HepG2 (cell line): ENCODE data around the gene APOL2. TPM values are rescaled to one million over a fixed set of nuclear protein-coding genes. Genes with fewer than 3 reads are reported as not detected.

Experiments used
- BRD4 ChIP-seq: sonication (generic); formaldehyde crosslinking; IDR thresholded peaks from 2 replicates; pipeline ENCODE4 v1.4.0; 2020; ENCODE audit warnings: missing genetic modification reagents
- DR1 ChIP-seq: sonication (generic); formaldehyde crosslinking; IDR thresholded peaks from 2 replicates; pipeline ENCODE4 v1.8.0; 2021; ENCODE audit warnings: mild to moderate bottlenecking, missing genetic modification reagents, inconsistent platforms
- FOXO1 ChIP-seq: sonication (generic); formaldehyde crosslinking; IDR thresholded peaks from 2 replicates; pipeline ENCODE4 v1.4.0; 2020; ENCODE audit warnings: missing genetic modification reagents
- FOXP1 ChIP-seq, 2 experiments: fragments of 450-650 bp in 1 of 2; IDR thresholded peaks; 2 replicates each; pipeline ENCODE4 v1.6.1; 2017 to 2018; ENCODE audit warnings: antibody characterized with exemption in 1 of 2
- HIC2 ChIP-seq: sonication (generic); formaldehyde crosslinking; IDR thresholded peaks from 2 replicates; pipeline ENCODE4 v1.9.0; 2022; ENCODE audit warnings: low read depth, missing genetic modification reagents
- MLXIP ChIP-seq: sonication (generic); formaldehyde crosslinking; IDR thresholded peaks from 2 replicates; pipeline ENCODE4 v1.9.0; 2021; ENCODE audit warnings: missing genetic modification reagents, borderline replicate concordance
- POLR2G ChIP-seq: fragments of 200-400 bp; formaldehyde crosslinking; IDR thresholded peaks from 2 replicates; pipeline ENCODE4 v1.6.1; 2018; ENCODE audit warnings: mild to moderate bottlenecking, low read depth, low read length, moderate library complexity
- RERE ChIP-seq: IDR thresholded peaks from 2 replicates; pipeline ENCODE4 v1.6.1; 2016; ENCODE audit warnings: low read depth, missing genetic modification reagents, missing compliant biosample characterization
- SIX1 ChIP-seq: sonication (generic); formaldehyde crosslinking; IDR thresholded peaks from 2 replicates; pipeline ENCODE4 v1.4.0; 2020; ENCODE audit warnings: missing genetic modification reagents, borderline replicate concordance
- TBP ChIP-seq: sonication (generic); formaldehyde crosslinking; IDR thresholded peaks from 2 replicates; pipeline ENCODE4 v1.5.0; 2020; ENCODE audit warnings: missing genetic modification reagents
- ZC3H13 ChIP-seq: sonication (generic); formaldehyde crosslinking; IDR thresholded peaks from 2 replicates; pipeline ENCODE4 v1.8.1; 2023; ENCODE audit warnings: mild to moderate bottlenecking, missing genetic modification reagents, moderate library complexity
- ZNF230 ChIP-seq: sonication (generic); formaldehyde crosslinking; IDR thresholded peaks from 2 replicates; pipeline ENCODE4 v1.4.0; 2020; ENCODE audit warnings: mild to moderate bottlenecking, missing genetic modification reagents
- ZNF256 ChIP-seq: sonication (generic); formaldehyde crosslinking; conservative IDR thresholded peaks from 2 replicates; pipeline ENCODE4 v1.4.0; 2020; ENCODE audit warnings: missing genetic modification reagents
- ZNF280D ChIP-seq: sonication (generic); formaldehyde crosslinking; IDR thresholded peaks from 2 replicates; pipeline ENCODE4 v1.5.1; 2020; ENCODE audit warnings: mild to moderate bottlenecking, missing genetic modification reagents
- ZNF343 ChIP-seq: sonication (generic); formaldehyde crosslinking; IDR thresholded peaks from 2 replicates; pipeline ENCODE4 v1.4.0; 2020; ENCODE audit warnings: mild to moderate bottlenecking, missing genetic modification reagents
- ZNF780A ChIP-seq: sonication (generic); formaldehyde crosslinking; IDR thresholded peaks from 2 replicates; pipeline ENCODE4 v1.8.0; 2022; ENCODE audit warnings: mild to moderate bottlenecking, missing genetic modification reagents, moderate library complexity
- polyA plus RNA-seq, 8 experiments: library from polyadenylated mRNA; depleted of rRNA in 3 of 8; stranded (reverse) in 7 of 8; unstranded in 1 of 8; fragments of >200 nt; fragmentation: Illumina TruSeq in 4 of 8; extraction: Trizol in 4 of 8; gene quantifications; 2 replicates each; pipeline versions ENCODE4 v1.2.1 to v1.2.3, GENCODE V29; 2011 to 2016; ENCODE audit warnings: low read depth in 4 of 8, missing spikeins in 1 of 8, mixed read lengths in 1 of 8; ENCODE audit not compliant: insufficient read depth in 1 of 8
- total RNA-seq, 5 experiments: library from RNA; depleted of rRNA; stranded (reverse); fragments of >200 nt; fragmentation: Illumina TruSeq; extraction: Trizol; gene quantifications; 2 replicates each; pipeline ENCODE4 v1.2.3, GENCODE V29; 2016; ENCODE audit warnings: low read depth in 1 of 5

Gene APOL2
- total and polyA plus RNA-seq, 2 of the 13 experiments (the other 11 are each of a cell fraction or from before 2014, with no cell fraction given), result 28.7 to 51.2 TPM

GRCh38 chr22:36232715-36233401 is 6.5 kb downstream of the APOL2 start (continued):
- TF ChIP-seq RERE (CRISPR knock-in tag) (no peak), ZNF343 (no peak), ZNF780A (CRISPR knock-in tag) (no peak), ZNF256 (CRISPR knock-in tag) (no peak), TBP (CRISPR knock-in tag) (no peak), ZC3H13 (CRISPR knock-in tag) (0 out of 2 replicates have a peak, but pooled peaks have one; percentile 6), HIC2 (CRISPR knock-in tag) (peak; percentile 40; the same call in 1 of the 2 replicates), BRD4 (CRISPR knock-in tag) (no peak), SIX1 (CRISPR knock-in tag) (no peak), FOXP1 (IDR thresholded peaks at IDR 0.05) (no peak), FOXP1 (CRISPR knock-in tag; IDR thresholded peaks at IDR 0.05) (peak; percentile 46; the same call in 1 of the 2 replicates), ZNF280D (no peak), POLR2G (peak; percentile 45; the same call in 1 of the 2 replicates), ZNF230 (CRISPR knock-in tag) (no peak), FOXO1 (CRISPR knock-in tag) (peak; percentile 43; the same call in 1 of the 2 replicates), DR1 (CRISPR knock-in tag) (no peak), MLXIP (no peak)
